GM18951 (cell line): ENCODE measurements around the gene APMAP.

ENCODE experiments used
- POLR2A ChIP-seq: IDR thresholded peaks from 4 replicates; pipeline ENCODE4 v1.6.1; 2011; ENCODE audit warnings: mild to moderate bottlenecking; ENCODE audit not compliant: insufficient read length, insufficient read depth; ENCODE audit errors: extremely low read depth
- in situ Hi-C: fragments of 300-500 bp; cut with MboI; formaldehyde crosslinking; loops from one replicate; pipeline ENCODE4 v1.12.0; 2022; ENCODE audit warnings: low sequenced_read_pairs, mixed read lengths, inconsistent platforms; ENCODE audit not compliant: unreplicated experiment

APMAP gene

DNA sequence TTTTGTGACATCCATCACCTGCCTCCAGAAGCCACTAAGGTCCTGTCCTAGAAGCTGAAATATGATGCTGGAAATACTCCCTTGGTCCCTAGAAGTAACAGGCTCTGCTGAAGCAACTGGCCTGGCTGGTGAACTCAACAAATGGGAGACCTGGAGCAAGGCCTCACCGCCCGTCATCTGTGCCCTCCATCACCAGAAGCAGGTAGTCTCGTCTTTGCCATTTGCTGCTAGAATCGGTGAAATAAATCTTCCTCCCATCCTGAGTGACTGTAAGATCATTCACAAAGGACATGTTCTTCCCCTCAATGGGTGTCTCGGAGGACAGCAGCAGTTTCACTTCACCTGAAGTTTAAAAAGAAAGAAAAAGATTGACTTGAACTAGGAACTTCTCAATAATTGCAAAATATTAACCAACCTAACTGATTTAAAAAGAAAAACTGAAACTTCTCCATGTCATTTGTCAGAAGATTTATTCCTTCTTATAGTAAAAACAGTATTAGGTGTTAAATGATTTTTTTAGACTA lies 22.5 kb downstream of the APMAP start:
- in situ Hi-C loops = no loop called here
- no peak for TF ChIP-seq POLR2A

DNA sequence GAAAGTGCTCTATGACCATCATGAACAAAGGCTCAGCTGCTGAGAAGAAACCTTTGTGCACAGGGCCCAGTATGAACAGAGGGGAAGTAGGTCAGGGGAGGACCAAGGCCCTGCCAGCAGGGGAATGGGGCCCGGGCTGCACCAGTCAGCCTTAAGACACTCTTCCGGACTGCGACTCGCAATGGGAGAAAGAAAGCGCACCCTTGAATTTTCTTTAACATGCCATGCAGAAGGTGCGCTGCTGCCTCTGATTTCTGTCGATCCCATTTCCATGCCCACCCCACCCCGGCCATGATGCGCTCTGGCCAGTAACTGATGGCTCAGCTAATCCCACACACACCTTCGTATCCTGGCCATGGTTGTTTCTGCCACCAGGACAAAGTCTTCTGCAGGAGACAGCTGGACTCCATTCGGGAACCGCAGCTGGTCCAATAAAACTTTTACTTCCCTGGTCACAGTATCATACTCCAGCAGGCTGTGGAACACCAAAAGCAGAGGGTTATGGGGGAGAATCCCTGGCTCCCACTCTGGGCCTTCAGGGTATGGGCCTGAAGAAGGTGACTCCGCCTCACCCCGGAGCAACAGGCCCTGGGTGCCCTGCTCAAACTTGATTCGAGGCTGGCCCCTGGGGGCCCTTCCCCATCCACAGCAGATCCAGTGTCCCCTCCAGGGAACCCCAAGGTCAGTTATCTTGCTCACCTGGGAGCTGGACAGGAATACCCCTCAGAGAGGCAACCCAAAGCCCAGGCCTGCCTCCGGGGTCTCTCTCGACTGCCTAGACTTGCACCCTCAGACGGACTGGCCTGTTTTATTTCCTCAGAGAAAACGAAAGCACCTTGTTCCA lies 23.1 kb downstream of the APMAP start:
- TF ChIP-seq POLR2A = no peak
- in situ Hi-C loops = no loop called here

- no peak for TF ChIP-seq POLR2A
- in situ Hi-C loops = no loop called here
Observed at GRCh38 chr20:24968278-24968800, 24.2 kb downstream of the APMAP start.

GRCh38 chr20:24966317-24967012 lies 26.1 kb downstream of the APMAP start:
- in situ Hi-C loops = no loop called here
- no peak for TF ChIP-seq POLR2A

GRCh38 chr20:24965065-24965919 lies 27.3 kb downstream of the APMAP start:
- no peak for TF ChIP-seq POLR2A
- in situ Hi-C loops = no loop called here

DNA sequence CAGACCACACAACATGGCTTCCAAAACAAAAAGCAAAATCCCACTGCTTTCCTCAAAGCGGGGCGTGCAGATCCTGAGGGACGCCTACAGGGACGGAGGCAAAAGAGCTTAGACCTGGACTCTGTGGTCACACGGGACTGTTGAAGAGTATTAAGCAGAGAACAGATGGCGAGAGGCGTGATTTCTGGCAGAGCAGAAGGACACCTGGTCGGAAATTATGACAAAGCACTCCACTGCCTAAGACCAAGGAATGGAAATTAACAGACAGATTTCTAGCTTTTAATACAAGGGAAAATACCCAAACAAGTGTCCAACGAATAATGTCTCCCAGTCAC lies 28.1 kb downstream of the APMAP start:
- in situ Hi-C loops = no loop called here

GRCh38 chr20:24963672-24964505 lies 28.7 kb downstream of the APMAP start:
- in situ Hi-C loops = no loop called here
- TF ChIP-seq POLR2A = no peak

More for the DNA sequence above, 28.1 kb downstream of the APMAP start:
- TF ChIP-seq POLR2A = no peak

- no peak for TF ChIP-seq POLR2A
- in situ Hi-C loops = no loop called here
Observed at GRCh38 chr20:24962510-24962909, 30.0 kb downstream of the APMAP start.

DNA sequence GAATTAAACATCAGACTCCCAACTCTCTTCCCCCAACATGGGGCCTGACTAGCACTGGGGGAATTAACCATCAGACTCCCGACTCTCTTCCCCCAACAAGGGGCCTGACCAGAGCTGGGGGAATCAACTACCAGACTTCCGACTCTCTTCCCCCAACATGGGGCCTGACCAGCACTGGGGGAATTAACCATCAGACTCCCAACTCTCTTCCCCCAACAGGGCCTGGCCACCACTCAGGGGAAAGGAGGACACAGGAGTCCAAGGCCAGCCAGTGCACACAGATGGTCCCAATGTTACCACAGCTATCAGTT lies 30.4 kb downstream of the APMAP start:
- in situ Hi-C loops = no loop called here
- TF ChIP-seq POLR2A = no peak

- in situ Hi-C loops = no loop called here
- TF ChIP-seq POLR2A = no peak
Observed at GRCh38 chr20:24961384-24962181, 31.0 kb downstream of the APMAP start.

- TF ChIP-seq POLR2A = no peak
- in situ Hi-C loops = no loop called here
Observed at GRCh38 chr20:24960861-24961260, 31.7 kb downstream of the APMAP start.
